Measurements from ENCODE around the gene YIF1B. TPM values are rescaled to one million over a fixed set of nuclear protein-coding genes. Genes with fewer than 3 reads are reported as not detected.

Gene YIF1B
- total RNA-seq, 1 experiment from 2014 or later = 49.2 TPM

DNA sequence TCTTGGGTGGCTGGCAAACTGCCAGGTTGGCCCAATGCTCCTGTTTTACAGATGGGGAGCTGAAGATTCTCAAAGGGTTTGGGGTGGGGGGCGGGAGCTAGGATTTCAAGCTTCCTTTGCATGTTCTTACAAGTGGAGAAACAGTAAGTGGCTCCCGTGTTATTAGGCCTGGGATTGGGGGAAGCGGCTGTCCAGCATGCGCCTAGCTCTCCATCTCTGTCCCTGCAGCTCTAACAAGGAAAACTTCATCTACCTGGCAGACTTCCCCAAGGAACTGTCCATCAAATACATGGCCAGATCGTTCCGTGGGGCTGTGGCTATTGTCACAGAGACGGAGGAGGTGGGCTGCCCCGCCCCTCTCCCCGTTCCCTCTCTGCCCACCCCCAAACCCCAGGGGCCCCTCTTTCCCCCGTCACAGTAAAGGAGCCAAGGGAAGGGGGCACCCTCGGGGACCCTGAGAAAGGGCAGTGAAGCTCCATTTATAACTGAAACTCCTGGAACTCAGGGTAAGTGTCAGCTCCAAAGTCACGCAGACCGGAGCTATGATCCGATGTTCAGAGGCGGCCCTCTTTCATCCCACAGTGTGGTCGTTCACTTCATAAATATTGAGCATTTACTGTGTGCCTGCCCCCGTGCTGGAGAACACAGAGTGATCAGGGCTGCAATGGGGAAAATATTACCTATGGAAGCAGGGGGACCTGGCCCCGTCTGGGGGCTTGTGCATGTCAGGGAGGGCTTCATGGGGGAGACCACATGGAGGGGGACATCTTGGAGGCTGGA is 43.7 kb upstream of the YIF1B start:
- BruUV-seq (replicated peaks) = no TSS peak
- no peaks in the 10 kb centered on the region for H3K9me3 Mint-ChIP-seq (ENCODE audit: unreplicated experiment)
- intact Hi-C loops (cut with micrococcal nuclease) = no loop called here

GRCh38 chr19:38358071-38358470 is 42.3 kb upstream of the YIF1B start:
- Mint-ChIP-seq H3K4me3 (ENCODE audit: unreplicated experiment) (no peak overlapping the region), H3K36me3 (ENCODE audit: insufficient read depth, unreplicated experiment) (no peaks in the 10 kb centered on the region), H3K4me1 (ENCODE audit: insufficient read depth, unreplicated experiment) (no peaks in the 10 kb centered on the region), H3K27me3 (ENCODE audit: insufficient read depth, unreplicated experiment) (peaks cover 39% of the 10 kb centered on the region), H3K27ac (ENCODE audit: low read depth, unreplicated experiment) (no peak overlapping the region), H3K9me3 (ENCODE audit: unreplicated experiment) (no peaks in the 10 kb centered on the region)
- no TSS peak for BruUV-seq (replicated peaks)
- CTCF ChIA-PET = interaction anchor here (0.6 to 1.3 kb wide), 2 partner anchors 16 to 1362 kb away, joined by 4 to 5 read pairs; partner anchors contain the start of gene PSMD8
- POLR2A ChIA-PET = interaction anchor here (0.6 to 1.2 kb wide), 3 partner anchors 11 to 372 kb away, joined by 3 read pairs; no protein-coding TSS in a partner anchor
- no peak for DNase-seq (ENCODE audit: unreplicated experiment)
- TF ChIP-seq, protein P1, sequence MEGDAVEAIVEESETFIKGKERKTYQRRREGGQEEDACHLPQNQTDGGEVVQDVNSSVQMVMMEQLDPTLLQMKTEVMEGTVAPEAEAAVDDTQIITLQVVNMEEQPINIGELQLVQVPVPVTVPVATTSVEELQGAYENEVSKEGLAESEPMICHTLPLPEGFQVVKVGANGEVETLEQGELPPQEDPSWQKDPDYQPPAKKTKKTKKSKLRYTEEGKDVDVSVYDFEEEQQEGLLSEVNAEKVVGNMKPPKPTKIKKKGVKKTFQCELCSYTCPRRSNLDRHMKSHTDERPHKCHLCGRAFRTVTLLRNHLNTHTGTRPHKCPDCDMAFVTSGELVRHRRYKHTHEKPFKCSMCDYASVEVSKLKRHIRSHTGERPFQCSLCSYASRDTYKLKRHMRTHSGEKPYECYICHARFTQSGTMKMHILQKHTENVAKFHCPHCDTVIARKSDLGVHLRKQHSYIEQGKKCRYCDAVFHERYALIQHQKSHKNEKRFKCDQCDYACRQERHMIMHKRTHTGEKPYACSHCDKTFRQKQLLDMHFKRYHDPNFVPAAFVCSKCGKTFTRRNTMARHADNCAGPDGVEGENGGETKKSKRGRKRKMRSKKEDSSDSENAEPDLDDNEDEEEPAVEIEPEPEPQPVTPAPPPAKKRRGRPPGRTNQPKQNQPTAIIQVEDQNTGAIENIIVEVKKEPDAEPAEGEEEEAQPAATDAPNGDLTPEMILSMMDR (IDR thresholded peaks at IDR 0.05; ENCODE audit: unreplicated experiment) = no peak
- intact Hi-C loops (cut with micrococcal nuclease) = no loop called here

More for the DNA sequence above, 43.7 kb upstream of the YIF1B start:
- DNase-seq (ENCODE audit: unreplicated experiment) = no peak
- ChIA-PET POLR2A (interaction anchor here (1.5 to 2.2 kb wide), 2 partner anchors 9 to 15 kb away, joined by 6 to 10 read pairs; partner anchors contain the start of gene PSMD8), CTCF (no interaction called here)
- Mint-ChIP-seq H3K36me3 (ENCODE audit: insufficient read depth, unreplicated experiment) (no peaks in the 10 kb centered on the region), H3K27ac (ENCODE audit: low read depth, unreplicated experiment) (no peak overlapping the region), H3K4me1 (ENCODE audit: insufficient read depth, unreplicated experiment) (no peaks in the 10 kb centered on the region), H3K4me3 (ENCODE audit: unreplicated experiment) (no peak overlapping the region), H3K27me3 (ENCODE audit: insufficient read depth, unreplicated experiment) (peaks cover 39% of the 10 kb centered on the region)
- TF ChIP-seq, protein P1 (IDR thresholded peaks at IDR 0.05; ENCODE audit: unreplicated experiment) = no peak

DNA sequence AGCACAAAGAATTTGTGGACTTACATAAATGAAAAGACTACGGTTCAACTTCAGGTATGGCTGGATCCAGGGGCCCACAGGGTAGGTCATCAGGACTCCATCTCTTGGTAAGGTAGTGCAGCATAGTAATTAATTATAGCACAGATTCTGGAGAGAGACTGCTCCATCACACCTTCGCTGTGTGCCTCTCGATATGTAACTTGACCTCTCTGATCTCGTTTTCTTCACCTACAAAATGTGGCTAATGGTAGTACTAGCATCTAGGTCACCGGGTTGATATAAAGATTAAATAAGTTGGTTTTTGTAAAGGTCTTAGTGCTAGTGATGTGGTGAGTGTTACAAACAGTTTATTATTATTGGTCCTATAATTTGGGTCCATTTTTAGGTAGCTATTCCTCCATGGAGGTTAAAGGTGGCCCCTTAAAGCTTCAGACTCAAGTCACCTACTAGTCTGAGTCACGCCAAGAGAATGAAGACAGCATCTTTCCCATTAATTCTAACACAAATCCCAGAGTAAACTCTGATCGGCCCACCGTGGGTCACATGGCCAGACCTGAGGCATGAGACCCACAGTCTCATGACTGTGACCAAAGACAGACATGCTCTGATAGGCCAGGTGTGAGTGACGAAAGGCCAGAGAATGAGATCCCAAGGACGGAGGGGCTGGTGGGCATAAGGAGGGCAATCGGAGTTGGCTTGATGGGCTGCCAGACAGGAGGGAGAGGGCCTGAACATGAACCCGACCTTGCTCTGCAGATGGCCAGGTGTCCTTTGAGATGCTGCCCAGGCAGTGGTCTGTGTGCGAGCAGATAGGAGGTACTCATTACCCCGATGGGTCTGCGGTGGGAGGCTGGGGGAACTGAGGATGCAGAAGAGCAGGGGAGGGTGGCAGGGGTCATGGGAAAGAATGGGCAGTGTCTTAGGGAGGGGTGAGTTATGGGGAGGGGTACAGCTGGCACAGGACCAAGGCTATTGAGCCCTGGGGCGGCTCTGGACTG is 40.3 kb upstream of the YIF1B start:
- no peaks in the 10 kb centered on the region for H3K9me3 Mint-ChIP-seq (ENCODE audit: unreplicated experiment)
- DNase-seq (ENCODE audit: unreplicated experiment) = no peak
- TF ChIP-seq, protein P1 (IDR thresholded peaks at IDR 0.05; ENCODE audit: unreplicated experiment) = no peak
- H3K27ac Mint-ChIP-seq (ENCODE audit: low read depth, unreplicated experiment) = no peak overlapping the region
- no TSS peak for BruUV-seq (replicated peaks)
- H3K27me3 Mint-ChIP-seq (ENCODE audit: insufficient read depth, unreplicated experiment) = peaks cover 33% of the 10 kb centered on the region
- H3K4me3 Mint-ChIP-seq (ENCODE audit: unreplicated experiment) = no peak overlapping the region
- ChIA-PET CTCF (no interaction called here), POLR2A (interaction anchor here (0.6 kb wide), 1 partner anchor 47 kb away, joined by 3 read pairs; the partner anchor contains the start of gene FAM98C)
- intact Hi-C loops (cut with micrococcal nuclease) = no loop called here
- H3K4me1 Mint-ChIP-seq (ENCODE audit: insufficient read depth, unreplicated experiment) = no peaks in the 10 kb centered on the region
- H3K36me3 Mint-ChIP-seq (ENCODE audit: insufficient read depth, unreplicated experiment) = no peaks in the 10 kb centered on the region

DNA sequence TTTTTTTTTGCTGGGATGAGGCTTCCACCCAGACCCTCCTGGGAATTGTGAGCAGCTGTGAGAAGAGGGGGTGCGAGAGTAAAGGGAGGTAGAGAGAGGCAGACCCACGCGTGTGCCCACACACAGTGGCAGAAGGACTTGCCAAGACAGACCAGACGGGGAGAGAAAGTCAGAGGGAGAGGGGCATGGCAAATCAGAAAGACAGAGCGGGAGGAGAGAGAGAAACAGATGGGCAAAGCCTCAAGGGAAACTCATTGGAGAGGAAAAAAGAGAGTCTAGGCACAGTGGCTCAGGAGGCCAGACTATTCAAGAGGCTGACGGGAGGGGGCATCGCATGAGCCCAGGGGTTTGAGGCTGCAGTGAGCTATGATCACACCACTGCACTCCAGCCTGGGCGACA is 36.9 kb upstream of the YIF1B start:
- Mint-ChIP-seq H3K4me3 (ENCODE audit: unreplicated experiment) (no peak overlapping the region), H3K27me3 (ENCODE audit: insufficient read depth, unreplicated experiment) (peaks cover 15% of the 10 kb centered on the region), H3K4me1 (ENCODE audit: insufficient read depth, unreplicated experiment) (no peaks in the 10 kb centered on the region), H3K9me3 (ENCODE audit: unreplicated experiment) (no peaks in the 10 kb centered on the region), H3K27ac (ENCODE audit: low read depth, unreplicated experiment) (no peak overlapping the region), H3K36me3 (ENCODE audit: insufficient read depth, unreplicated experiment) (no peaks in the 10 kb centered on the region)
- TF ChIP-seq, protein P1 (IDR thresholded peaks at IDR 0.05; ENCODE audit: unreplicated experiment) = no peak
- intact Hi-C loops (cut with micrococcal nuclease) = loop anchor here (1.0 kb wide), 1 partner anchor 9 kb away; no protein-coding TSS in a partner anchor
- CTCF ChIA-PET = no interaction called here
- DNase-seq (ENCODE audit: unreplicated experiment) = no peak
- POLR2A ChIA-PET = interaction anchor here (1.2 kb wide), 1 partner anchor 407 kb away, joined by 3 read pairs; no protein-coding TSS in a partner anchor
- no TSS peak for BruUV-seq (replicated peaks)

All from MCF 10A (cell line).